IPS-15b (cell line): ENCODE results near the gene TPCN2.
"Not testable (repeated sequence)": the region's sequence is repeated elsewhere in the genome, so short reads cannot be mapped to it uniquely, and the experiment has no call there.

ENCODE experiments used
- H3K27me3 ChIP-seq: one replicate; pipeline ENCODE4 v1.6.1; 2013; ENCODE audit warnings: low read length; ENCODE audit not compliant: control insufficient read depth, insufficient read depth
- H3K36me3 ChIP-seq: one replicate; pipeline ENCODE4 v1.6.1; 2013; ENCODE audit warnings: low read length; ENCODE audit not compliant: control insufficient read depth, insufficient read depth
- H3K4me1 ChIP-seq: one replicate; pipeline ENCODE4 v1.6.1; 2013; ENCODE audit warnings: mild to moderate bottlenecking, low read length; ENCODE audit not compliant: control insufficient read depth, insufficient read depth
- H3K4me3 ChIP-seq: one replicate; pipeline ENCODE4 v1.5.1; 2013; ENCODE audit warnings: low read depth, low read length
- H3K9ac ChIP-seq: one replicate; pipeline ENCODE4 v1.6.1; 2013; ENCODE audit warnings: low read depth, mild to moderate bottlenecking, low read length
- H3K9me3 ChIP-seq: one replicate; pipeline ENCODE4 v1.6.1; 2013; ENCODE audit warnings: mild to moderate bottlenecking, low read length; ENCODE audit not compliant: control insufficient read depth, insufficient read depth

Gene TPCN2

GRCh38 chr11:69075421-69076128 is 26.8 kb downstream of the TPCN2 start:
- Histone ChIP-seq H3K9ac (no peak overlapping the region), H3K27me3 (no peaks in the 10 kb centered on the region), H3K4me1 (no peaks in the 10 kb centered on the region), H3K9me3 (no peaks in the 10 kb centered on the region), H3K4me3 (no peak overlapping the region), H3K36me3 (peaks cover 45% of the 10 kb centered on the region)

GRCh38 chr11:69076129-69076791 is 27.5 kb downstream of the TPCN2 start:
- Histone ChIP-seq H3K36me3 (peaks cover 44% of the 10 kb centered on the region), H3K9ac (no peak overlapping the region), H3K27me3 (no peaks in the 10 kb centered on the region), H3K4me3 (no peak overlapping the region), H3K9me3 (no peaks in the 10 kb centered on the region), H3K4me1 (no peaks in the 10 kb centered on the region)

GRCh38 chr11:69076977-69077376 is 28.2 kb downstream of the TPCN2 start:
- not testable (repeated sequence) for H3K9ac ChIP-seq, H3K27me3 ChIP-seq, H3K9me3 ChIP-seq, H3K4me1 ChIP-seq, H3K4me3 ChIP-seq
- peaks cover 41% of the 10 kb centered on the region for H3K36me3 ChIP-seq

GRCh38 chr11:69078508-69078907 is 29.8 kb downstream of the TPCN2 start:
- Histone ChIP-seq H3K27me3 (no peaks in the 10 kb centered on the region), H3K9ac (no peak overlapping the region), H3K9me3 (no peaks in the 10 kb centered on the region), H3K36me3 (peaks cover 33% of the 10 kb centered on the region), H3K4me1 (no peaks in the 10 kb centered on the region), H3K4me3 (no peak overlapping the region)

- peaks cover 36% of the 10 kb centered on the region for H3K36me3 ChIP-seq
- H3K4me1 ChIP-seq = no peaks in the 10 kb centered on the region
Observed at GRCh38 chr11:69078930-69079605, 30.3 kb downstream of the TPCN2 start.

GRCh38 chr11:69079661-69080256 is 31.0 kb downstream of the TPCN2 start:
- Histone ChIP-seq H3K9me3 (no peaks in the 10 kb centered on the region), H3K36me3 (peaks cover 36% of the 10 kb centered on the region), H3K9ac (no peak overlapping the region), H3K4me1 (no peaks in the 10 kb centered on the region), H3K4me3 (no peak overlapping the region), H3K27me3 (no peaks in the 10 kb centered on the region)

More at GRCh38 chr11:69078930-69079605, 30.3 kb downstream of the TPCN2 start:
- H3K4me3 ChIP-seq = no peak overlapping the region
- no peaks in the 10 kb centered on the region for H3K27me3 ChIP-seq
- no peaks in the 10 kb centered on the region for H3K9me3 ChIP-seq
- H3K9ac ChIP-seq = no peak overlapping the region

- no peak overlapping the region for H3K4me3 ChIP-seq
Observed at GRCh38 chr11:69080257-69080995, 31.7 kb downstream of the TPCN2 start.

GRCh38 chr11:69081180-69081579 is 32.4 kb downstream of the TPCN2 start:
- Histone ChIP-seq H3K4me3 (no peak overlapping the region), H3K27me3 (no peaks in the 10 kb centered on the region), H3K9me3 (no peaks in the 10 kb centered on the region), H3K4me1 (no peaks in the 10 kb centered on the region), H3K36me3 (peaks cover 45% of the 10 kb centered on the region), H3K9ac (no peak overlapping the region)

More at GRCh38 chr11:69080257-69080995, 31.7 kb downstream of the TPCN2 start:
- H3K9me3 ChIP-seq = no peaks in the 10 kb centered on the region
- no peaks in the 10 kb centered on the region for H3K4me1 ChIP-seq
- H3K27me3 ChIP-seq = no peaks in the 10 kb centered on the region
- H3K36me3 ChIP-seq = peaks cover 38% of the 10 kb centered on the region
- no peak overlapping the region for H3K9ac ChIP-seq

GRCh38 chr11:69083531-69084247 is 35.0 kb downstream of the TPCN2 start:
- H3K9me3 ChIP-seq = no peaks in the 10 kb centered on the region
- no peak overlapping the region for H3K4me3 ChIP-seq
- H3K9ac ChIP-seq = no peak overlapping the region
- peaks cover 34% of the 10 kb centered on the region for H3K36me3 ChIP-seq
- H3K27me3 ChIP-seq = no peaks in the 10 kb centered on the region
- H3K4me1 ChIP-seq = no peaks in the 10 kb centered on the region

GRCh38 chr11:69084371-69084770 is 35.6 kb downstream of the TPCN2 start:
- no peak overlapping the region for H3K9ac ChIP-seq
- no peaks in the 10 kb centered on the region for H3K27me3 ChIP-seq
- H3K9me3 ChIP-seq = no peaks in the 10 kb centered on the region
- H3K4me3 ChIP-seq = no peak overlapping the region
- no peaks in the 10 kb centered on the region for H3K4me1 ChIP-seq
- H3K36me3 ChIP-seq = peaks cover 29% of the 10 kb centered on the region
